NOMO-1 treated with DMSO at 0.1 percent for 48 hours (cell line): ENCODE measurements around the gene PCDHA8.
"Not testable (repeated sequence)": the region's sequence is repeated elsewhere in the genome, so short reads cannot be mapped to it uniquely, and the experiment has no call there.

Experiments used
- DNase-seq: peaks from one replicate; lab custom pipeline; 2025; ENCODE audit not compliant: unreplicated experiment; lab: John Stamatoyannopoulos, UW

PCDHA8 gene

DNA sequence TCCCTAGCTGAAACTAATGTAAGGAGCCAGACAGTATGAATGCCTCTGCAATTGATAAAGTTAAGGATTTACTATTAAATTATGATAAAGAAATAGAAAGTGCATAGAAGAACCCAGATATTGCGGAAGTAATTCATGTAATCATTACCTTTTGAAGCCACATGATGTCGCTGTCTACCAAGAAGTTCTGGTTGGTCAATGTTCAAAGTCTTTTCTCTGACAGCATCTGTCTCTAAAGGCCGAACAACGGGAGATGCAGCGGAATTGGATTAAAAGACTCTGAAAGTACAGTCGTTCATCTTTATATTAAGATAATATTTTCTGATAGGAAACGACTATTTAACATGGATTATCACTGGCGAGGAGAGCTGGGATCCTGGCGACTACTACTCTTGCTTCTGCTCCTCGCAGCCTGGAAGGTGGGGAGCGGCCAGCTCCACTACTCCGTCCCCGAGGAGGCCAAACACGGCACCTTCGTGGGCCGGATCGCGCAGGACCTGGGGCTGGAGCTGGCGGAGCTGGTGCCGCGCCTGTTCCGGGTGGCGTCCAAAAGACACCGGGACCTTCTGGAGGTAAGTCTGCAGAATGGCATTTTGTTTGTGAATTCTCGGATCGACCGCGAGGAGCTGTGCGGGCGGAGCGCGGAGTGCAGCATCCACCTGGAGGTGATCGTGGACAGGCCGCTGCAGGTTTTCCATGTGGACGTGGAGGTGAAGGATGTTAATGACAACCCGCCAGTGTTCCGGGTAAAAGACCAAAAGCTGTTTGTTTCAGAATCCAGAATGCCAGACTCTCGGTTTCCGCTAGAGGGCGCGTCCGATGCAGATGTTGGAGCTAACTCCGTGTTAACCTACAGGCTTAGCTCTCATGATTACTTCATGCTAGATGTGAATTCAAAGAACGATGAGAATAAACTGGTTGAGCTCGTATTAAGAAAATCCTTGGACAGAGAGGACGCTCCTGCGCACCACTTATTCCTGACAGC is at the start of gene PCDHA8:
Gene PCDHA8, plus strand, starts transcription at position 210 of the 985 bp plus-strand sequence. Its CDS starts 135 bp downstream, at position 345.
- no peak for DNase-seq

GRCh38 chr5:140794595-140795258 is 46.3 kb upstream of the PCDHA8 start, which contains the start of gene PCDHA2:
TSS of gene PCDHA2 (plus strand) at chr5:140794852.
- DNase-seq: no peak

GRCh38 chr5:140795259-140795641 is 45.7 kb upstream of the PCDHA8 start:
- DNase-seq: no peak

DNA sequence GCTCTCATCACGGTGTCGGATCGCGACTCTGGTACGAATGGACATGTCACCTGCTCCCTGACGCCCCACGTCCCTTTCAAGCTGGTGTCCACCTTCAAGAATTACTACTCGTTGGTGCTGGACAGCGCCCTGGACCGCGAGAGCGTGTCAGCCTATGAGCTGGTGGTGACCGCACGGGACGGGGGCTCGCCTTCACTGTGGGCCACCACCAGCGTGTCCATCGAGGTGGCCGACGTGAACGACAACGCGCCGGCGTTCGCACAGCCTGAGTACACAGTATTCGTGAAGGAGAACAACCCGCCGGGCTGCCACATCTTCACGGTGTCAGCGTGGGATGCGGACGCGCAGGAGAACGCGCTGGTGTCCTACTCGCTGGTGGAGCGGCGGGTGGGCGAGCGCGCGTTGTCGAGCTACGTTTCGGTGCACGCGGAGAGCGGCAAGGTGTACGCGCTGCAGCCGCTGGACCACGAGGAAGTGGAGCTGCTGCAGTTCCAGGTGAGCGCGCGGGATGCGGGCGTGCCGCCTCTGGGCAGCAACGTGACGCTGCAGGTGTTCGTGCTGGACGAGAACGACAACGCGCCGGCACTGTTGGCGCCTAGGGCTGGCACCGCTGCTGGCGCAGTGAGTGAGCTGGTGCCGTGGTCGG is 44.8 kb upstream of the PCDHA8 start:
- not testable (repeated sequence) for DNase-seq

DNA sequence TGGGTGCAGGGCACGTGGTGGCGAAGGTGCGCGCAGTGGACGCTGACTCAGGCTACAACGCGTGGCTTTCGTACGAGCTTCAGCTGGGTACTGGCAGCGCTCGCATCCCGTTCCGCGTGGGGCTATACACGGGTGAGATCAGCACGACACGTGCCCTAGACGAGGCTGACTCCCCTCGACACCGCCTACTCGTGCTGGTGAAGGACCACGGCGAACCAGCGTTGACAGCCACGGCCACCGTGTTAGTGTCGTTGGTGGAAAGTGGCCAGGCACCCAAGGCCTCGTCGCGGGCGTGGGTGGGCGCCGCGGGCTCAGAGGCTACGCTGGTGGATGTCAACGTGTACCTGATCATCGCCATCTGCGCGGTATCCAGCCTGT is 44.3 kb upstream of the PCDHA8 start:
- DNase-seq: no peak

- no peak for DNase-seq
These were observed 40.0 kb upstream of the PCDHA8 start, which contains the start of gene PCDHA3 for GRCh38 chr5:140800816-140801493. TSS of gene PCDHA3 (plus strand) at chr5:140801057.

- DNase-seq: no peak
These were observed 39.5 kb upstream of the PCDHA8 start for GRCh38 chr5:140801494-140801841.

GRCh38 chr5:140802381-140802780 is 38.6 kb upstream of the PCDHA8 start:
- not testable (repeated sequence) for DNase-seq

DNA sequence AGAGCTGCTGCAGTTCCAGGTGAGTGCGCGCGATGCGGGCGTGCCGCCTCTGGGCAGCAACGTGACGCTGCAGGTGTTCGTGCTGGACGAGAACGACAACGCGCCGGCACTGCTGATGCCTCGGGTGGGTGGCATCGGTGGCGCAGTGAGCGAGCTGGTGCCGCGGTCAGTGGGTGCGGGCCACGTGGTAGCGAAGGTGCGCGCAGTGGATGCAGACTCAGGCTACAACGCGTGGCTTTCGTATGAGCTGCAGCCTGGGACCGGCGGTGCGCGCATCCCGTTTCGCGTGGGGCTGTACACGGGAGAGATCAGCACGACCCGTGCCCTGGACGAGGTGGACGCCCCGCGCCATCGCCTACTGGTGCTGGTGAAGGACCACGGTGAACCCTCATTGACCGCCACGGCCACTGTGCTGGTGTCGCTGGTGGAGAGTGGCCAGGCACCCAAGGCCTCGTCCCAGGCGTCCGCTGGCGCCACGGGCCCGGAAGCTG is 38.2 kb upstream of the PCDHA8 start:
- DNase-seq: no peak

GRCh38 chr5:140806834-140807775 is 33.9 kb upstream of the PCDHA8 start, which contains the start of gene PCDHA4:
TSS of gene PCDHA4 (plus strand) at chr5:140807068.
- no peak for DNase-seq

- not testable (repeated sequence) for DNase-seq
These were observed 32.6 kb upstream of the PCDHA8 start for GRCh38 chr5:140808241-140808888.

DNA sequence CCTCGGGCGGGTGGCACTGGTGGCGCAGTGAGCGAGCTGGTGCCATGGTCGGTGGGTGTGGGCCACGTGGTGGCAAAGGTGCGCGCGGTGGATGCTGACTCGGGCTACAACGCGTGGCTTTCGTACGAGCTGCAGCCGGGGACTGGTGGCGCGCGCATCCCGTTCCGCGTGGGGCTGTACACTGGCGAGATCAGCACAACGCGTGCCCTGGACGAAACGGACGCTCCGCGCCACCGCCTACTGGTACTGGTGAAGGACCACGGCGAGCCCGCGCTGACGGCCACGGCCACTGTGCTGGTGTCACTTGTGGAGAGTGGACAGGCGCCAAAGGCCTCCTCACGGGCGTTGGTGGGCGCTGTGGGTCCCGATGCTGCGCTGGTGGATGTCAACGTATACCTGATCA is 32.1 kb upstream of the PCDHA8 start:
- DNase-seq: no peak

DNA sequence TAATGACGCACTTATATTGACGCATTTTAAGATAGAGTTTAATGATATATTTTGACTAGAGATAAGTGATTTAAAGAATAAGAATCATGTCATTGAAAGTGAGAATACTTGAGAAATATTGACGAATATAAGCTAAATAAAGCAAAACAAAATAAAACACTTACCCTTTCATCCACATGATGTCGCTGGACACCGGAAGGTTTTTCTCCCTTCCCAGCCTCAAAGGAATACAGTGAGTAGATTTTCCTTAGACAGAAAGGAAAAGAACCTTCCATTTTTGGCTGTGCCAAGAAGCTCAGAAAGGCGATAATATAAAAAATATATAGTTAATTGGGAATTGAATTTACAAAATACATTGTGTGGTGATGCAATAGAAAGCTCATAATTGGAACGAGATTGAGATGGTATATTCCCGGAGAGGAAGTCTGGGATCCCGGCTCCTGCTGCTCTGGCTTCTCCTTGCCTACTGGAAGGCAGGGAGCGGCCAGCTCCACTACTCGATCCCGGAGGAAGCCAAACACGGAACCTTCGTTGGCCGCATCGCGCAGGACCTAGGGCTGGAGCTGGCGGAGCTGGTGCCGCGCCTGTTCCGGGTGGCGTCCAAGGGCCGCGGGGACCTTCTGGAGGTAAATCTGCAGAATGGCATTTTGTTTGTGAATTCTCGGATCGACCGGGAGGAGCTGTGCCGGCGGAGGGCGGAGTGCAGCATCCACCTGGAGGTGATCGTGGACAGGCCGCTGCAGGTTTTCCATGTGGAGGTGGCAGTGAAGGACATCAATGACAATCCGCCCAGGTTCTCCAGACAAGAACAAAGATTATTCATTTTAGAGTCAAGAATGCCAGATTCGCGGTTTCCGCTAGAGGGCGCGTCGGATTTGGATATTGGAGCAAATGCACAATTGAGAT is 19.4 kb upstream of the PCDHA8 start, which contains the start of gene PCDHA5:
Gene PCDHA5, plus strand, starts transcription at position 239 of the 906 bp plus-strand sequence.
- no peak for DNase-seq

DNA sequence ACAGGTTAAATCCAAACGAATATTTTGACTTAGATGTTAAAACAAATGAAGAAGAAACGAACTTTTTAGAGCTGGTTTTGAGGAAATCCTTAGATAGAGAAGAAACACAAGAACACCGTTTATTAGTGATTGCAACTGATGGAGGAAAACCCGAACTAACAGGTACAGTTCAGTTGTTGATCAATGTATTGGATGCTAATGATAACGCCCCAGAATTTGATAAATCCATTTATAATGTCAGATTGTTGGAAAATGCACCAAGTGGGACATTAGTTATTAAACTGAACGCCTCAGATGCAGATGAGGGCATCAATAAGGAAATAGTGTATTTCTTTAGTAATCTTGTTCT is 18.7 kb upstream of the PCDHA8 start:
- no peak for DNase-seq

GRCh38 chr5:140822969-140823368 is 18.0 kb upstream of the PCDHA8 start:
- not testable (repeated sequence) for DNase-seq

GRCh38 chr5:140823475-140823874 is 17.5 kb upstream of the PCDHA8 start:
- no peak for DNase-seq

GRCh38 chr5:140827704-140828361 is 13.2 kb upstream of the PCDHA8 start, which contains the start of gene PCDHA6:
TSS of gene PCDHA6 (plus strand) at chr5:140827960. CDS start at chr5:140828092, 132 bp downstream.
- DNase-seq: no peak
